HL-60/S4 treated with retinoic acid at 250 ng/mL for 4 days and 3 days (cell line): Measurements from ENCODE around the gene MEF2C.

Experiments used
- in situ Hi-C: fragments of 300-500 bp; cut with MboI; formaldehyde crosslinking; loops from 2 replicates; pipeline ENCODE4 v1.7.0; 2022; ENCODE audit warnings: low sequenced_read_pairs

MEF2C gene

GRCh38 chr5:88830567-88830966 lies 52.4 kb downstream of the MEF2C start:
- in situ Hi-C loops: no loop called here

- in situ Hi-C loops: no loop called here
Measured at GRCh38 chr5:88829775-88830174, 53.2 kb downstream of the MEF2C start.

DNA sequence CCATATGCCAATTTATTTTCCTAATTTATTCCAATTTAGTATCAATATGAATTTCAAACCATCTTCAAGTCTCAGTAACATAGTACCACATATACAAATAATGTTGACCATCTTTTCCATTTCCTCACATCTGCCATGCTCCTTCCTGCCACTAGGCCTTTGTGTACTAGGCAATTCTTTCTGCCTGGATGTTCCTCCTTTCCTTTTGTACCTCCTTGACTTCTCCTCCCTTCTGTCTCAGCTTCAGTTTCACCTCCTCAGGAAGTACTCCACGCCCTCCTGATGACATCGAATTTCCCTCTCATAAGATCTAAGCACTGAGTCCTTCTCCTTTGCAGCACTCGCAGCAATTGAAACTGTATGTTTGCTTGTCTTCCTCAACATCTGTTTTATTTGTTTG lies 53.9 kb downstream of the MEF2C start:
- in situ Hi-C loops: no loop called here

DNA sequence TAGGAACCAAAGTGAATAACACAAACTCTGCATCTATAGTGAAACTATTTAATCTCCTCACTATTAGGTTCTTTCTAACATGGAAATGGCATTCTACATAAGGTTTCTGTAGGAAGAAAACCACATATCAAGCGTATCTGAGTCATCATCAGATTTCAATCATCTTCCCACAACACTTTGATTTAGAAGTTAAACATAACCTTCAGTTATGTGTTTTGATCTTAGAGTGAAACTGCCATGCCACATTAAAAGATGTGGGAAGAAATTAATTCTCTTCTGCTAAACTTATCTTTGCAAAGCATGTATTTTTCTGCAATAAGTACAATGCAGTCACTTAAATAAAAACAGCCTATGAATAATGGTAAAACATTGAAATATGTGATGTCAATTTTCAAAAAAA lies 55.0 kb downstream of the MEF2C start:
- in situ Hi-C loops: no loop called here

DNA sequence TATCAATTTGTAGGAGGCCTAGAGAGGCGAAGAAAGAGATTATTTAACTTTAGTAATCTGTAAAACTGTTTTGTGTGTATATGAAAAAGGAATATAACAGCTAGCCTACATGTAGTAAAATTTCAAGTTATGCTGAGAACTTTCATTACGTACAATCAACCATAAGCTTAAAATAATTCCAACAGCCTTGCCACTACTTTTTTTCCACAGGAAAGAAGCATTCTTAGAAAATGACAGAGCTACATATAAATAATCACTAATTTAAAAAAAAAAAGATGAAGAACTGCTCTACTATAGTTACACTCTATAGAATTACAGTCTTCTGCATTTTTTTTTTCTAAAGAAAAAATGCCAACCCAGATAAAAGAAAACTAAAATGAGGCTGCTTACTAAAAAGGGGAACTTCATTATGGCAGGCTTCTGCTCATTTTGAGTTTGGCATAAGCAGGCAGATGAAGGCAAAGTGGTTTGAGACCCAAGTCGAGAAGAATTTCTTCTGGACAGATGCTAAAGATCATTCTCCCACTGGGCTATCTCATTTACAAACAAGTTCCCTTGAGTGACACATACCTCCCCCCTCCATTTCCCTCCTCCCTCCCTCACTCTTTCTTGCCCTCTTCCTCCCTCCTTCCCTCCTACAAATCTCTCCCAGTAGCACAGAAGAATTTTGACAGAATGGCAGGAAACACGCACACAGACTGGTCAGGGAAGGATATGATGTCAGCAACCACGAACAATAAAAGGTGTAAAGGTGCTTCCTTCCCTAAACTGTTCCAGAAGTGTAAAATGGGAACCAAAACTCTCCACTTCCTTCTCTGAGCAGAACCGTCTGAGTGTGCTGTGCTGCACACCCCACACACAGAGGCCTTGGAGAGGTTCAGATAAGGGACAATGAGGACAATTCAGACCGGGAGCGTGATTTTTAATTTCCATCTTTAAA lies 56.1 kb downstream of the MEF2C start:
- in situ Hi-C loops: no loop called here

DNA sequence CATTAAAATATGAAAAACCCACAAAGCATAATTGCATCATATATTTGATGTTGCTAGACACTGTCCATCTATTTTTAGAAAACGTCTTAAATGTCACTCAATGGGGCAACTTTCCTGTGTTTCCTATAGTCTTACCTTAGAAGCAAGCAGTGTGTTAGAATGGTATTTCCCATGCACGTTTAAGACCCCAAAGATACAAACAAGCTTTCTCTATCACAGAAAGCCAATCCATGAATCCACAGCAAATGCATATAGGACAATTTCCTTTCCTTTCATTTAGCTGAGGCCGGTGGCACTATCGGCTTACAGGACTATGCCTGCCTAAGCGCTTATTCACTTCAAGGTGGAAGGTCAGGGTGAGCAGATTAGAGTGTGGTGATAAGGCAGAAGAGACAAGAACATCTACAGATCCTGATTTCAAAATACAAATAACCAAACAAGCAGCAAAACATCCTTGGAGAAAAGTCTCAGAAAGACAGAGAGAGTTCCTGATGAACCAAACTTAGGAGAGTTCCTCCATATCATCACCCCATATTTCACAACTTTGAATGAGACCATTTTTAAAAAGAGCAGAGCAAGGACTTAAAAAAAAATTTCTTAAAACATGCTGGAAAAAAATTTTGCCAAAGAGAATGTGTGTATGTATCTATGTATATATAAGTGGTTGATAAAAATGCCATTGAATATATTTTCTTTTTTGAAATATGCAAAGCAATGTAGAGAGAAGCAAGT lies 57.2 kb downstream of the MEF2C start:
- in situ Hi-C loops: no loop called here

DNA sequence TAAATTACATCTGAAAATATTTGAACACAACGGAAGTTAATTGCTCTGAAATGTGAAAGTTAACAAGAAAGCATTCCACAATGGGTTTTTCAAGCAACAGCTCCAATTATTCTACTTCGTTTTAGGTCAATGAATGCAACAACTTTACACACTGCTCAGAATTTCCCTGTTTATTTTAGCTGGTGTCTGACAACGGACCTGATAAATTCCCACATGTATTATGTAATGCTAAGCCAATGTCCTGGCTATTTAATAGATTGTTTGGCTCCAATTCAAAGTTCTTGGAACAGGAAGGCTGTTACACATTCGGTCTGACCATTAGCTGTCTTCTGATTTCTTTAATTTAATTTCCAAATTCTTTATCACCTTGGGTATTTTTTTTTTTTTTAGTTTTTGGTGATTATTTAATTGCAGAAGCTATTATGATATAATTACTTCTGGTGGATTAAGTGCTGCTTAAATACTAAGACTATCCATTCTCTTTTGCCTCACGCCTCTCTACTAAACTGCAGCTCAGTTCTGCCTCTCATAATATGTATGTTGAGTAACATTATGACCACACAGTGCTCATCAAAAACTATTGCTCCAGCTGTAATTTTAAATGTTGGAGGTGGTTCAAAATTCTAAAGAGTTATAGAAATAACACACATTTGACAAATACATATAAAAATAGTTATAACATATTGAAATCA lies 57.9 kb downstream of the MEF2C start:
- in situ Hi-C loops: no loop called here

DNA sequence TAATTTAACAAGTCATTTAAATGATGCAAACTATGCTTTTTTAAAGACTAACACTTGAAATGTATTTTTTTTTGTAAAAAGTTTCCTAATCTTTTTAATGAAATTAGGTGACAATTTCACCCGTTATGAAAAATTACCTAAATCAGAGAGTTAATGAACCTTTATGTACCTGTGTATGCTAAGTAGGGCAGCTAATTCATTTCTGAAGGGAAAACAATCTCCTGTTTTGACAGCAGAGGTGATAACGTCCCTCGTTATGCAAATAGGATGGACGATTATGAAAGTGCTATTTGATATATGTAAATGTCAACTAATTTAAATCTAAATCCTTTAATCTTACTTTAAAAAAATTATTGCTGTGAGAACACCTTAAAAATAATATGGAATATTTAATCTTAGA lies 58.8 kb downstream of the MEF2C start:
- in situ Hi-C loops: no loop called here

- in situ Hi-C loops: no loop called here
Measured at GRCh38 chr5:88823201-88823600, 59.8 kb downstream of the MEF2C start.

DNA sequence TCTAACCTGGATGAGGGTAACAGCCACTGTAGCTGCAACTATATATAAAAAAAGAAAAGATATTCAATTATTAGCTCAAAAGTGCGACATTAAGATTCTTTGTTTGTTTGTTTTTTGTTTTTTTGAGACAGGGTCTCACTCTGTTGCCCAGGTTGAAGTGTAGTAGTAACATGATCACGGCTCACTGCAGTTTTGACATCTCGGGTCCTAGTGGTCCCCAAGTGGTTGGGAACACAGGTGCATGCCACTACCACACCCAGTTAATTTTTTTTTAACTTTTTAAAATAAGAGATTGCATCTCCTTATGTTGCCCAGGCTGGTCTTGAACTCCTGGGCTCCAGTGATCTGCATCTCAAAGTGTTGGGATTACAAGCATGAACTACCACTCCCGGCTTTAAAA lies 61.8 kb downstream of the MEF2C start:
- in situ Hi-C loops: no loop called here

GRCh38 chr5:88820581-88820980 lies 62.4 kb downstream of the MEF2C start:
- in situ Hi-C loops: no loop called here

GRCh38 chr5:88819301-88819999 lies 63.5 kb downstream of the MEF2C start:
- in situ Hi-C loops: no loop called here

DNA sequence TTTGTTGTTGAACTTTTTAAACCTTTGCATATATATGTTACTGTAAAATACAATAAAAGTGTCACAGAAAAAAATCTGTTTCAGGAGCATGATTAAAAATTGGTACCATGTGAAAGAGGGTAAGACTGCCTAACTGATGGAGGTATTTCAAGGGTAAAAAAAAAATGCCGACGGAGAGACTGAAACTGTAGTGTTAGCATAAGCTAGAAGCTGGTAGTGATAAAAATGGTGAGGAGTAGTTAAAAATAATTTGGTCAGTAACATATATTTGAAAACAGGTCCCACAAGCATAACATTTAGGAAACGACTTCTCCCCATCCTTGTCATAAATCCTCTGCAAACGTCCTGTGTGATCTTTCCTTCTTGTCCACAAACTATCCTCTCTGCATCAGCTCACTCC lies 64.7 kb downstream of the MEF2C start:
- in situ Hi-C loops: no loop called here

- in situ Hi-C loops: no loop called here
Measured at GRCh38 chr5:88816195-88816594, 66.8 kb downstream of the MEF2C start.

- in situ Hi-C loops: no loop called here
Measured at GRCh38 chr5:88815050-88815789, 67.8 kb downstream of the MEF2C start.

- in situ Hi-C loops: no loop called here
Measured at GRCh38 chr5:88813805-88814575, 69.0 kb downstream of the MEF2C start.

GRCh38 chr5:88813244-88813643 lies 69.7 kb downstream of the MEF2C start:
- in situ Hi-C loops: no loop called here

DNA sequence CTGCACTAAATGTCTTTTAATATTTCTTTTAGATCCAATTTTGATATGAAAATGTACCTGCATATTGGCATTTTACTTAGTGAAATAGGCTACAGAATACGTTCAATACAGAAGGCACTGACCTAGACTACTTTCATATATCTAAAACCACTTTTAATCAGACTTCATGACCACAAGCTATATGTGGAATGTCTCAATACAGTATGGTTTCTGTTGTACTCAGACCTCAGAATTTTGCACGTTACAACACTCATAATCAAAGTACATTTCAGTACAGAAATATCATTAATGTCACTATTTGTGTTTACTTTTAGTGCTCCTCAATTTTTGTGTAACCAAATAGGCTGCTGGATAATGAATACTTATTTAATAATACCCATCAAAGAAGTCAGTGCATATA lies 74.8 kb downstream of the MEF2C start:
- in situ Hi-C loops: no loop called here

- in situ Hi-C loops: no loop called here
Measured at GRCh38 chr5:88807327-88807726, 75.7 kb downstream of the MEF2C start.

DNA sequence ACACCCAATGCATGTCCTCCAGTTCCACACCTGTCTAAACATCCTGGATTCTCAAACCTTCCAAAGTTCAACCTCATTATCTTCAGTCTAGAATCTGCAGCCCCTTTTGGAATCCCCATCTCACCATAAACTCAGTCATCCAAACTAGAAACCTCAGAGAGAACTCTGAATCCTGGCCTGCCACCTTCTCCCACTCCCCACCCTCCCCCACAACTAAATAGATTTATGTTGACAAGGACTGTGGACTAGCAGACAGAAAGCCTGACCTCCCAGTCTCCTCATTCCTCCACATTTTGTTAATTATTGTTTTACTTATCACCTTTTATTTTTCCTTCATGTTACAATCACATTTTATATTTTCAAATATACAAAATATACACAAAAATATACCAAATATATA lies 76.6 kb downstream of the MEF2C start:
- in situ Hi-C loops: no loop called here
